Neural crest cell (in vitro differentiated cells): ENCODE measurements around the gene CBFA2T2. TPM values are rescaled to one million over a fixed set of nuclear protein-coding genes. Genes with fewer than 3 reads are reported as not detected.

ENCODE experiments used
- total RNA-seq: library from RNA; stranded (reverse); gene quantifications from 2 replicates; pipeline ENCODE4 v1.2.1, GENCODE V29; 2021

The CBFA2T2 gene
- total RNA-seq, 1 donor from 2014 or later, result 36.5 TPM

Other genes starting within 250 kb of the CBFA2T2 start
- gene BPIFB1, start 206.9 kb upstream of the CBFA2T2 start, total RNA-seq, result not detected in 2 replicates
- gene CDK5RAP1, start 88.6 kb upstream of the CBFA2T2 start, total RNA-seq, result 56.3 and 58.7 TPM in 2 replicates
- 9.4 and 10.3 TPM in 2 replicates for gene SNTA1, start 46.3 kb upstream of the CBFA2T2 start, total RNA-seq
- gene C20orf144, start 172.2 kb downstream of the CBFA2T2 start, total RNA-seq, result 0.44 and 0.82 TPM in 2 replicates
- 0.75 TPM in 2 replicates for gene ACTL10, start 176.8 kb downstream of the CBFA2T2 start, total RNA-seq
- 56.0 and 63.3 TPM in 2 replicates for gene NECAB3, start 184.3 kb downstream of the CBFA2T2 start, total RNA-seq
- 84.8 and 94.9 TPM in 2 replicates for gene E2F1, start 196.3 kb downstream of the CBFA2T2 start, total RNA-seq
- gene PXMP4, start 230.2 kb downstream of the CBFA2T2 start, total RNA-seq, result 5.2 and 5.6 TPM in 2 replicates
- gene ZNF341, start 241.9 kb downstream of the CBFA2T2 start, total RNA-seq, result 4.9 and 5.1 TPM in 2 replicates